ENCODE results near the gene POU2AF3.
"Not testable (repeated sequence)": the region's sequence is repeated elsewhere in the genome, so short reads cannot be mapped to it uniquely, and the experiment has no call there.

GRCh38 chr11:111268303-111268702, 30.0 kb upstream of the POU2AF3 start:
- not testable (repeated sequence) for TF ChIP-seq CTCF (conservative IDR thresholded peaks at IDR 0.05; ENCODE audit: low read length); EZH2phosphoT487 (IDR thresholded peaks at IDR 0.05; ENCODE audit: borderline replicate concordance)

Measured in Loucy (cell line).